DMS53 treated with DMSO at 0.1 percent for 48 hours (cell line): ENCODE measurements around the gene ZBTB43.

Experiments
- DNase-seq: peaks from one replicate; lab custom pipeline; 2025; ENCODE audit not compliant: unreplicated experiment; lab: John Stamatoyannopoulos, UW

Gene ZBTB43

DNA sequence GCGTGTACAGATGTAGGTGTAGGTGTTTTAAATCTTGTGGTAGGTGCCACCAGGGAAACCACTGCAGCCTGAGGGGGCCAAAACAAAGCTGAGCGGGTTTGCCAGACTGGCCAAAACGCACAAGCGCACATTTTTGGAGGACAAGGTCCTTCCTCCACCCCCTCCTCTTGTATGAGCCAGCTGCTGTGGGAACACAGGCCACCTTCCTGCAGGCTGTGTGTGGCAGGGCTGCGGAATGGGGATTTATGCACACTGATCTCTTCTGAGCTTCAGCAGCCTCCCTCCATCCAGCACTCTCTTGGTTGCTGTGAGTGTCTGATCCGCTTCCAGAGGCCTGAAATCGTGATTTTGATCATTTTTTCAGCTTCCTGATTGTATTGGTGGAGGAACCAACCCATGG, 22.4 kb downstream of the ZBTB43 start:
- DNase-seq = no peak

GRCh38 chr9:126829035-126829434, 24.2 kb downstream of the ZBTB43 start:
- DNase-seq = no peak

DNA sequence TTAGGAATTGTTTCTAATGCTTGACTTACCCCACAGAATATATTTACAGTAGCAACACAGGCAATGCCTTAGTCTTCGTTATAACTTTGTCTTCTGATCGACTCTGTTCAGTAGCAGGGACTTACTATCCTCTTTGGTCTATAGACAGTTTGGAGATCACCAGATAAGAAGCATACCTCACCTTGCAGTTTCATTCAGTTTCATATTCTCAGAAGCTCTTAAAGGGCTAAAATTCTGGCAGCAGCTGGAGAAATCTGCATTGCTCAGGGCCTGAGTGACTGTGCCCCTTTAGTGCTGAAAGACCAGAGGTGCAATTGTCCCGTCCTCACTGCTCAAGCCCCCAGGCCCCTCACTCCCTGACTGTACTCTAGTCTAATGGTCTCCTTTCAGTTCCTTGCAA, 26.0 kb downstream of the ZBTB43 start:
- no peak for DNase-seq

DNA sequence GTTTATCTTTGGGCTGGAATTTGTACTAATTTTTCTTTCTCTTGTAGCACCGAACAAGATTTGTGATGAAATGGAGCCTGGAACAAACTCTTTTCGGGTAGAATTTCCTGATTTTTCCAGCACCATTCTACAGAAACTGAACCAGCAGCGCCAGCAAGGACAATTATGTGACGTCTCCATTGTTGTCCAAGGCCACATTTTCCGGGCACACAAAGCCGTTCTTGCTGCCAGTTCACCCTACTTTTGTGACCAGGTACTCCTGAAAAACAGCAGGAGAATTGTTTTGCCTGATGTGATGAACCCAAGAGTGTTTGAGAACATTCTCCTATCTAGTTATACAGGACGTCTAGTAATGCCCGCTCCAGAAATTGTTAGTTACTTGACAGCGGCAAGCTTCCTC, 27.6 kb downstream of the ZBTB43 start:
- no peak for DNase-seq

- no peak for DNase-seq
Measured at GRCh38 chr9:126833020-126833419, 28.2 kb downstream of the ZBTB43 start.

DNA sequence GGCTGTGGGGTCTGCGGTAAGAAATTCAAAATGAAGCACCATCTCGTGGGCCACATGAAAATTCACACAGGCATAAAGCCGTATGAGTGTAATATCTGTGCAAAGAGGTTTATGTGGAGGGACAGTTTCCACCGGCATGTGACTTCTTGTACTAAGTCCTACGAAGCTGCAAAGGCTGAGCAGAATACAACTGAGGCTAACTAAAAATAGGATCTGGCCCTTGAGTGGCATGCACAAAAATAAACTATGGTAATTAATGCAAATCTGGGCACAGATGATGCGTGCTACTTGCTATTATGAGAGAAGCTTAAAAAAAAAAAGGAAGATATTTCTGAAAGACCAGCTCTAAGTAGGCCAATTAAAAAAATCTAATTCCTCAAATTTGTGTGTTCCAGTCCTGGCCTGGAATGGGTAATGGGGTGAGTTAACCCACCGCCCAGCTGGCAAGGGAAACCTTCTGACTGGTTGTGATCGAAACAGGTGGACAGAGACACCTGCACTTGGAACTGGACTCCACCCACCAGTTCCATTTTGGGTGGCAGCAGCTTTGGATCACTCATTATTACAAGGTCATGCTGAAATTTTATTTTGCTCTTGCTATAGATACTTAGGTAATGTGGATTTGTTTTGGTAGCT, 29.0 kb downstream of the ZBTB43 start:
- no peak for DNase-seq

- DNase-seq = no peak
Measured at GRCh38 chr9:126834672-126835071, 29.8 kb downstream of the ZBTB43 start.

- no peak for DNase-seq
Measured at GRCh38 chr9:126836216-126836615, 31.4 kb downstream of the ZBTB43 start.

DNA sequence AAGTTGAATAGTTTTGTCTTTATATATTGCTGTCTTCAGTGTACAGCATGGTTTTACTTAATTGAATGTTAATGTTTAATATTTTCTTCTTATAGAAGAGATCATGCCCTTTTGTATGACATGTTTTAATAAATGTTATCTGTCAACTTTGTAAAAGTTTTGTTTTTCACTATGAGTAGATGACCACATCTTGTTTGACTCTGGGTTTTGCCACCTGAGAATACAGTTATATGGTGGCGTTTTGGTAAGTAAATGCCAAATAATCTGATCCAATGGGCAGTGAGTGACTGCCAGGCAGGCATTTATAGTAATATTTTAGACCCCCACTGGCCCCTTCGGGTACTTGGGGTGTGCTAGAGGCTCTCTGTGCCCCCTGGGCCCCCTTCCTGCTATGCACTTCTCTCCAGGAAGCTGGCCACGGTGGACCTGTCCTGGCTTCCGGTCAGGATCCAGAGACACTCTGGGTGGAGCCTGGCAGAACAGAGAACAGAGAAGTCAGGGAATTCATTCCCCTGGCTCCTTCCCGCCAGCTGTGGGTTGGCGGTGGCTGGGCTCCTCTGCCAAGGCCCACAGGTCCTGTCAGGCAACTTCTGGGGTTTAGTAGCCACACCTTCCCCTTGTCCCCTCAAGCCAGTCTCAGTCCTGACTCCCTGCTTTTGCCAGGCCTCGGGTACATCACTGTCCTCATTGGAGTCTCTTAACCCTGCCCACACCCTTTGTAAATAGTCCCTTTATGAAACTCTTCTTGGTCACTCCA, 33.4 kb downstream of the ZBTB43 start:
- DNase-seq = no peak

DNA sequence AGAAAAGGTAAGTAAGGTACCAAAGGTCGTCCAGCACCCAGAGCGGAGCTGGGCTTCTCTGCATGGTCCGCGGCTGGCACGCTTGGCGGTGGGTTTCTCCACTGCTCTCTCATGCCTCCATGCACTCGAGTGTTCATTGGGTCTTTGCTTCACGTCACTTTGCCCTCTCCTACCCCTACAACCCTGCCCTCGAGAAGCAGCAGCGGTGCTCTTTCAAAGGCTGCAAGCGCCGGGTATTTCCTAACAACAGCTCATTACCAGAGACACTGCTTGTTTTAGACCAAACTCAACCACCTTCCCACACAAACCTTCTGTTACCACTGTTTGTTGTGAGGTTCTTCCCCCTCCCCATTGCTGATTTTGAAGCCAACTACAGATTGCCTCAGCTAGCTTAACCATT, 34.1 kb downstream of the ZBTB43 start:
- DNase-seq = no peak

DNA sequence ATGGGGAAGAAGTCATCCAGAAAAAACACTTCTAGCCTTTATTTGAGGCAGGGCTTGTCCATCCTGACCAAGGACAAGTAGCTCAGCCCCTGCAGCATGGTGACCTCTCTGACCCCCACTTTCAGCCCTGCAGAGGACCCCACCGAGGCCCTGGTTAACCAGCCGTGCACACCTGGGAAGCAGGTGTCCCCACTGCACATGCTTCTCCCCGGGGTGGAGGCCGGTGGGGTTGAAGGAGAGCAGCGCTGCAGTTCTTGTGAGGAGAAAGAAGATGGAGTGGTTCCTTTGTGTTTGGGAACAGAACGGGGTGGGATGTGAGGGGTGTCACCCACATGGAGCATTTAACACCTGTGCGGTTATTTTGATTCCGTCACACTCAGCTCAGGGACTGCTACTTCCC, 34.5 kb downstream of the ZBTB43 start:
- no peak for DNase-seq

DNA sequence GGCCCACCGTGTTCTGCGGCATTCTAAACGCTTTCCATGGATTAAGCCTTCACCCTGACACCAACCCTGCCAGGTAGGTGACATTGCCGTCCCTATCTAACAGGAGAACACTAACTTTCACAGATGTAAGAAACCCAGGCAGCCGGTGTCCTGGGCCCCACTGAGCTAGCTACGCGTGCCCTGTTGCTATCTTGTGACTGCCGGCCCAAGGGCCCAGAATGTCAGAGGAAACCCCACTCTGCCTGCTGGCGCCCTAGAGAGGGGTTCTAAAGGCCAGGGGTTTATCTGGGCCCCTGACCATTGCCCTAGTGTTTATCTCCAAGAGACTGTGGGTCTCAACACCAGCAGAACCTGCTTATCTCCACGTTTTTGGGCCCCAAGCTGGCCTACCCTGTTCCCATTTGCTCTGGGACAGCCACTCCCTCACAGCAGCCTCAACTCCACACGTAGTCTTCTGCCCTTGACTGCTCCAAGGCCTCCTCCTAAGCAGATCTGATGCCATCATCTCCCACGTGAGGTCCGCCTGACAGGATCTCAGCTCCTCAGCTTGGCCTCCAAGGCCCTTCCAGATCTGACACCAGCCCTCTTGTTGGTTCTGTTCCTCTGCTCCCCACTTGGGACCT, 37.5 kb downstream of the ZBTB43 start:
- no peak for DNase-seq

- no peak for DNase-seq
Measured at GRCh38 chr9:126842977-126843799, 38.3 kb downstream of the ZBTB43 start.

DNA sequence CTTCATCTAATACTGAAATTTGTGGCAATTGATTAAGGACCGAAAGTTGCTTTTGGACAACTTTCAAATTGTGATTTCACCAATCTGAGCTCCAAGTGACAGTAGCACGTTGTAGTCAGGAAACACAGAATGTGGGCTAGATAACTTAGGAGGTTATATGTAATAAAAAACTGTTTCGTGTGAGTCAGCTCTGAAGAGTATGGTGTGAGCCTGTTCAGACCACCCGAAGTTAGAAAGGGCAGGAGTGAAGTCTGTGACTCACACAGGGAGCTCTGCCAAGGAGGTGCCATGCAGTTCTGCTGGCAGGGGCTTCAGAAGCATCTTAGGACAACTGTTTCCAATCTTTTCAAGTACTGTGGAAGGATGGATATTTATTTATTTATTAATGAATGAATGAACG, 39.2 kb downstream of the ZBTB43 start:
- DNase-seq = no peak

- no peak for DNase-seq
Measured at GRCh38 chr9:126847051-126847450, 42.2 kb downstream of the ZBTB43 start.

GRCh38 chr9:126849591-126850225, 44.9 kb downstream of the ZBTB43 start:
- no peak for DNase-seq

GRCh38 chr9:126851286-126851880, 46.5 kb downstream of the ZBTB43 start:
- no peak for DNase-seq

DNA sequence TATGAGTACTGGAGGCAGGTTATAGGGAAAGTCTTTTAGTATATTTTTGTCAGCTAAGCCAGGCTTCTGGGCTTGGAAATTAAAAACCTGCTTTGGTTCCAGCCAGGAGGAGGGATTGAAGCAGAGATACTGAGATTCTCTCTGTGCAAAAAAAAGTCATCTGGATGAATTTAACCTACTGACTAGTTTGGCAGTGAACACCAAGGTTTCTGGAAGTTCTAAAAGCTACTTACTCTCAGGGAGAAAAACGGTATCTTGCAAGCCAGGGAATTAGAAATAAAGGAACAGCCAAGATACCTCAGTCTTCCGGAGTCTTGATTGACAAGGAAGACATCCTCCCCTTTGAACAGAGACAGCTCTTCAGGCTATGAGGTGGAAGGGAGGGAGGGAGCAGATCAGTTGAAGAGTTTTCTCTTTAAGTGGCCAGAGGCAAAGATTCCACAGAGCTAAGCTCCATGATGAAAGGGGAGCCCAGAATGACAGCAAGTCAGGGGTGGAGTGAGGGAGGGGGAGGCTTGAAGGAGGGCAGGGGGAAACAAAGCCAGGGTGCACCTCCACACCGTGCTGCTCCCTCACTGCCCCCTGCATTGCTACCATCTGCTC, 47.3 kb downstream of the ZBTB43 start:
- DNase-seq = no peak

DNA sequence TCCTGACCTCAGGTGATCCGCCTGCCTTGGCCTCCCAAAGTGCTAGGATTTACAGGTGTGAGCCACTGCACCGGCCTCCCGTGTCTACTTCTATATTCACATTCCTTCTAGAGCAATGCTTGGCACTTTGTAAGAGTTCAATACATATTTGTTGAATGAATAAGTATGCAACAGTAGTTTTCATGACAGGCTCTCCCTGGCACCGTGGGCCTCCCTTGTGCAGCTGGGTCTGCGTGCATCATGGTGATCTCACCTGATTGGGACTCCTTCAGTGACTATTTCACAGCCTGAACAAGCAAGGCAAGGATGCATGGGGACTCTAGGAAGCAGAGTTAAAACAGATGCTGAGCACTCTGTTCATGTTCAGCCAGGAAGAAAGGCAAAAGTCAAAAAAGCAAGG, 48.8 kb downstream of the ZBTB43 start:
- DNase-seq = no peak

DNA sequence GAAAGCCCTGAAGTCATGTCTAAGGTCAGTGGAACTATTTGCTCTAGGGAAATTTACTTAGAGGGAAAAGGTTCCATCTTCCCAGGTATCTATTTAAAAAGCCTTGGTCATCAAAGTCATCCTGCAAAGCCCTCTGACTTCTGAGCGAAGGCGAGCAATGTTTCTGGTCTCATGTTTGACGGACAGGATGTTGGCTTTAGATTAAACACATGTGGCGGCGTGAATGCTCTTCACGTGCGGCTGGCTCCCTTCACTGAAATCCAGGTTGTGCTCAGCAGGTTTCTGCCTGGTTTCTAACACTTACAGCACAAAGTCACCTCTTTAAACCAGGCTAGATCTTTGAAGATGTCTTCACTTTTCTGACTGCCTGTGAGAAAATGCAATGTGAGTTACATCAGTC, 49.9 kb downstream of the ZBTB43 start:
- no peak for DNase-seq
